GM12891 (cell line): ENCODE measurements around the gene OR2Y1. TPM values are rescaled to one million over a fixed set of nuclear protein-coding genes. Genes with fewer than 3 reads are reported as not detected.
"Not testable (repeated sequence)": the region's sequence is repeated elsewhere in the genome, so short reads cannot be mapped to it uniquely, and the experiment has no call there.

Experiments
- DNase-seq: peaks from one replicate; pipeline ENCODE4 v3.0.0; 2011; ENCODE audit warnings: low spot score; ENCODE audit not compliant: insufficient read length
- FAIRE-seq: peaks from 2 replicates; lab custom pipeline; 2011; peaks lifted over from hg19 to GRCh38; lab: Jason Lieb, UNC
- PAX5 ChIP-seq: IDR thresholded peaks from 2 replicates; pipeline ENCODE4 v1.6.1; 2011; ENCODE audit warnings: low read length, moderate library complexity, mild to moderate bottlenecking; ENCODE audit not compliant: insufficient read depth, severe bottlenecking
- POLR2A ChIP-seq: IDR thresholded peaks from 2 replicates; pipeline ENCODE4 v1.6.1; 2011; ENCODE audit warnings: low read depth, low read length, control low read depth
- POLR2AphosphoS5 ChIP-seq: IDR thresholded peaks from 2 replicates; pipeline ENCODE4 v1.6.1; 2011; ENCODE audit warnings: low read depth, low read length, control low read depth
- POU2F2 ChIP-seq: IDR thresholded peaks from 2 replicates; pipeline ENCODE4 v1.6.1; 2011; ENCODE audit warnings: low read depth, mild to moderate bottlenecking, control low read depth, low read length, moderate library complexity
- SPI1 ChIP-seq: IDR thresholded peaks from 2 replicates; pipeline ENCODE4 v1.6.1; 2011; ENCODE audit warnings: low read depth, low read length, control low read depth
- TAF1 ChIP-seq: IDR thresholded peaks from 2 replicates; pipeline ENCODE4 v1.6.1; 2011; ENCODE audit warnings: low read depth, low read length, control low read depth
- polyA plus RNA-seq: library from polyadenylated mRNA; unstranded; fragments of >200 nt; gene quantifications from one replicate; pipeline ENCODE4 v1.2.1, GENCODE V29; 2012; ENCODE audit warnings: low read depth, missing spikeins, inconsistent platforms; ENCODE audit not compliant: missing spikeins

OR2Y1 gene
- not detected for polyA plus RNA-seq

DNA sequence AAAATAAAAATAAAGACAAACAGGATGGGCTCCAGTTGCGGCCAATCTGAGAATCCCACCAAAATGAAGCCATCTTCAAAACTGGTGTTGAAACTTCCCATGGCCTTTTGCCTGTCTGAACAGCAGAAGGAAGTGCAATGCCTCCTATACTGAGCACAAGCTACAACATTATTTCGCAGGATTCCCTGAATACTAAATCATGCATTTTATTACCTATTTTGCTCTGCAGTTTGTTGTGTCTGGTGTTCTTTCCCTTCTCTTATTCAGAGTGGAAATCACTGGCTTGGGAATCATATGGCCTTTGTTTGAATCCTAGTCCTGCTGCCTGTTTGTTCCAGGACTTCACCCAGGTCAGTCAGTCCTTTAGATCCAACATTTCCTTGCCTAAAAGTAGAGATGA is at the start of gene OR2Y1:
Gene OR2Y1, minus strand, starts transcription at position 101 of the 400 bp plus-strand sequence. Its CDS starts 0 bp downstream, at position 101.
- TF ChIP-seq POU2F2 (no peak), PAX5 (no peak), SPI1 (no peak), TAF1 (no peak), POLR2A (no peak), POLR2AphosphoS5 (no peak)
- FAIRE-seq (no peak), DNase-seq (no peak)

DNA sequence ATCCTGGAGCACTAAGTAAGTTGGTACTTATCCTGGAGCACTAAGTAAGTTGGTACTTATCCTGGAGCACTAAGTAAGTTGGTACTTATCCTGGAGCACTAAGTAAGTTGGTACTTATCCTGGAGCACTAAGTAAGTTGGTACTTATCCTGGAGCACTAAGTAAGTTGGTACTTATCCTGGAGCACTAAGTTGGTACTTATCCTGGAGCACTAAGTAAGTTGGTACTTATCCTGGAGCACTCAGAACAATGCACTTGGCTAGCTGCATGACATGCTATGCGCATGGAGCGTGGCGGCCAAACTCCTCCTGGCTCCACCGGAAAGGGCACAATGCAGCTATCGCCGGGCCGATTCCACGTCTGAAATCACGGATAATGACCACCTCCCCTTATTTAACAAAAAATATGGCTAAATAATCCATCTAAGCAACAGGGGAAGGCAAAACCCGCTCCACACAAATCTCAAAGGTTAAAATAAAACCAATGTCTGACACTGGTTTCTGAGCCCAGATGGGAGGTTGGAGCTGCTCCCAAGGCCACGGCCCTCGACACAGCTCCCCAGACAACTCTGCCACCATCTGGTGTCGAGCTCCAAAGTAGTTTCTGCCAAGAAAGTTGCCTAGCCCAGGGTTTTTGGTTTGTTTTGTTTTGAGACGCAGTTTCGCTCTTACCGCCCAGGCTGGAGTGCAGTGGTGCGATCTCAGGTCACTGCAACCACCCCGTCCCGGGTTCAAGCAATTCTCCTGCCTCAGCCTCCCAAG is 49.0 kb upstream of the OR2Y1 start:
- DNase-seq, result not testable (repeated sequence)

DNA sequence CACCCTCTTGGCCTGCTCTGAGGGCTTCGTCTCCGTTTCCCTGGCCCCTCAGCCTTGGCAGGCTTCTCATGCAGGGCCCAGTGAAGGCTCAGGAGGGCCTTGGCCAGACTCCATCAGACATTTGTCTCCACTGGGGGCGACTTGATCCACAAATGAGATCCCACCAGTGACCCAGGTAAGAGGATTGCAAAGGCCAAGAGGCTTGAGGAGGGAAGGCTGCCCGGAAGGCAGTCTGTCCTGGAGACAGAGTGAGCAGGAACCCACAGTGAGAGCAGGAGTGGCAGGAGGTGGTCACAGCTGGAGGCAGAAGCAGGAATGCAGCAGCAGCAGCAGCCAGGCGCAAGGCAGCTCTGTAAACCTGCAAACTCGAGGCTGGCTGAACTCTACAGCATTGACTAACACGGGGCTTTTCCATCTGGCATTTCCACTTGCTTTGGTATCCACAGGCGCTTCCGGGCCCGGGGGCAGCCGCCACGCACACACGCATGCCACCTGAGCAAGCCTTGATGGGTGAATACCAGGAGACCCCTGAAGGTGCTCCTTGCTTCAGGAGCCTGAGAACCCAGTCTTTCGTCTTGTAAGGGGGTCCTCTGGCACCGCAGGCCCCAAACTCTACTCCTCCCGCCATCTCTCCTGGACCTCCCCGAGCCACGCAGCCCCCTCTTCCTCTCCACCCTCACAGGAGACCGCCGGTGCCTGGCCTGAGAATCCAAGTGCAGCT is 48.0 kb upstream of the OR2Y1 start:
- TF ChIP-seq POLR2A (no peak), POLR2AphosphoS5 (no peak)
- DNase-seq (no peak), FAIRE-seq (no peak)

More for the DNA sequence above, 49.0 kb upstream of the OR2Y1 start:
- not testable (repeated sequence) for FAIRE-seq

DNA sequence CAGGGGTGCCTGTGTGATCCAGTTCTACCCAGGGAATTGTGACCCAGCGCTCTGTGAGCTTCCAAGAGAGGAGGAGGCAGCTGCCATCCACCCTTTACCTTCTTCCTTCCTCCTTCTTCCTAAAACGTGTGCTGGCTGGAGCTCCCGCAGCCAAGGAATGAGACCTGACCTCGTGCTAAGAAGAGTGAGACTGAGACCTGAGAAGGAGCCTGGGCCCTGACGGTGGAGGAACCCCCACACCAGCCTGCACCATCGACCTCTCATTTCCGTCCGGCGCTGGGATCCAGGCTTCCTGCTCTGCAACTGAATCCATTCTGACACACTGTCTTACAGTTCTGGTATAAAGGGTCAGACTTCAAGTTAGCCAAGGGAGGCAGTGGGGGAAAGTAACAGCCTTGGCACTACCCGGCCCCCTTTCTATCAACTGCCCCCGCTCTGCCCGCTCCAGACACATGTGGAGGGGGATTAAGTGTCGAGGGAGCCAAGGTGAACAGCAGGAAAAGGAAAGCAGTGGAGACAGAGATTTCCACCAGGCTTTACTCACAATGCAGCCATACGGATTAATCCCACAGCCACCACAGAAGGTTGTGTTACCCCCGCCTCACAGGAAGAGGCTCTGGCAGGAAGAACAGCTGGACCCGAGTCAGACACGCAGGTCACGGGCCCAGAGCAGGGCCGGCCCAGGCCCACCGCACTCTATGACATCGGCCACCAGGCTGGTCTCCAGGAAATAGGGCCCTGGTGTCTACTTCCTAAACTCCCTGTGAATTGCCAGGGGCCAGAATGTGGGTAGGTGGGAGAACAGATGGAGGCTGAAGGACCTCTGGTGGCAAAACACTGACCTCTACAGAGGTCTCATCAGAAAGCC is 46.9 kb upstream of the OR2Y1 start:
- FAIRE-seq, result no peak
- DNase-seq, result no peak

GRCh38 chr5:180785794-180786221 is 46.0 kb upstream of the OR2Y1 start:
- DNase-seq (no peak), FAIRE-seq (no peak)
- no peak for TF ChIP-seq TAF1
- no peak for TF ChIP-seq POU2F2
- no peak for TF ChIP-seq PAX5
- TF ChIP-seq POLR2AphosphoS5, result no peak
- TF ChIP-seq SPI1, result no peak
- TF ChIP-seq POLR2A, result no peak

More for the DNA sequence above, 46.9 kb upstream of the OR2Y1 start:
- TF ChIP-seq POU2F2 (no peak), SPI1 (no peak), POLR2AphosphoS5 (no peak), PAX5 (no peak), POLR2A (no peak), TAF1 (no peak)

GRCh38 chr5:180785121-180785781 is 45.4 kb upstream of the OR2Y1 start:
- TF ChIP-seq POU2F2 (no peak), PAX5 (no peak), TAF1 (no peak), POLR2AphosphoS5 (no peak)
- FAIRE-seq, result no peak
- DNase-seq, result no peak

DNA sequence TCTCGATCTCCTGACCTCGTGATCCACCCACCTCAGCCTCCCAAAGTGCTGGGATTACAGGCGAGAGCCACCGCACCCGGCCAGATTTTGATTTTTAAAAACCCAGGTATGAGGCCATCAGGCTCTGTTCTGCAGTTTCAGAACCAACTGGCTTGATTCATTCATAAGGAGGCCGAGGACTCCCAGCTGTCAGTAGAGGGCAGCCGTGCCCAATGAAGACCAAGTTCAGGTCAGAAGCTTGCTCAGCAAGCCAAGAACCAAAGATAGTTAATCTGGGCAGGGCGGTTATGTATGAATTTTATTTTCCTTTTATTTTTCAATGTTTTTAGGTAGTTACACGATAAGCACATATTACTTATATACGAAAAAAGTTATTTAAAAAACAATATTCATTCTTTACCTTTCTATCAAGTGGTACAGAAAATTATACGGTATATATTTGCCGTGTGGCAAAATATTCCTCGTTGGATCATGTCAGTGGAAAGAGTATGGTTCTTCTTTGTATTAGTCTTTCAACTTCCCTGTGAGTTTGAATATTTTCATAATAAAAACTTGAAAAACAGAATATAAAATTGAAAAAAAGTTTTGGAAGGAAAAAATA is 44.7 kb upstream of the OR2Y1 start:
- DNase-seq, result peak; percentile 58
- no peak for TF ChIP-seq POLR2AphosphoS5
- no peak for TF ChIP-seq PAX5
- TF ChIP-seq SPI1, result no peak
- TF ChIP-seq POLR2A, result no peak
- TF ChIP-seq POU2F2, result no peak
- TF ChIP-seq TAF1, result no peak
- peak; percentile 71 for FAIRE-seq

DNA sequence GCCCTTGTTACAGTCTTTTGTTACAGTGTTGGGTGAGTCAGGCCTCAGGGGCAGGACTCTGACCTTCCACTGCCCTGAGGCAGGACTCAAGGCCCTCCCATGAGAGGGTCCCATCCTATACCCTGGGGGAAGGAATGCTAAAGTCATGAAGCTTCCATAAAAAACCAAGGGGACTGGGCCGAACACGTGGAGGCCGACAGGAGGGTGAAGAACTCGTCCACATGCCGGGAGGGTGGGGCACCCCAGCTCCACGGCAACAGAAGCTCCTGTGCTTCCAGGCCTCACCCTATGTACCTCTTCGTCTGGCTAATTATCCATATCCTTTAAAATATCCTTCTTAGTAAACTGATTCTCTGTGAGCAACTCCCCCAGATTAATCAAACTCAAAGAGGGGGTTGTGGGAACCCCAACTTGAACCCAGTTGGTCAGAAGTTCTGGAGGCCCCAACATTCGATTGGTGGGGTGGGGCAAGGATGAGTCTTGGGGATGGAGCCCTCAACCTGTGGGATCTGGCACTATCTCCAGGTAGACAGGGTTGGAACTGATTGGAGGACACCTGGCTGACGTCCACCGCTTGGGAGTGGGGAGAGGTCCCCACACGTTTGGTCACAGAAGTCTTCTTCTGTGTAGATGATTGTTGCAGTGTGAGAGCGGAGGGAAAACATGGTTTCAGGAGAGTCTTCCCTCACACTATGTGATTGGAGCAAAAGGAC is 43.6 kb upstream of the OR2Y1 start:
- TF ChIP-seq POU2F2, result no peak
- TF ChIP-seq SPI1, result no peak
- no peak for TF ChIP-seq PAX5
- no peak for TF ChIP-seq TAF1
- TF ChIP-seq POLR2AphosphoS5, result no peak
- no peak for TF ChIP-seq POLR2A
- no peak for FAIRE-seq
- DNase-seq, result no peak

DNA sequence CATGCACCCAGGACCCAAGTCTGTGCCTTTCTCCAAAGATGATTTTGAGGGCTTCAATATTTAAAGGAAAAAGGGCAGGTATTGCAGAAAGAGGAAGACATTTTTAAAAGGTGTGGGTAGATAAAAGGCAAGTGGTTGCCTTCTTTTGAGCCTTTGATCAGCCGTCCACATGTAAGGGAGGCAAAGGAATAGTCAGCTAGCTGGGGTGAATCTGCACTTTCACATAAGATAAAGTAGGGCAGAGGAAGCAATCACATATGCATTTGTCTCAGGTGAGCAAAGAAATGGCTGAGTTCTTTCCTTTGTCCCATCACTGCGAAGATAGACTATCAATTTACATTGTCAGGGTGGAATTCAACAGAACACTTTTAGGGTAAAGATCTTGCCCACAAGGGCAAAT is 42.9 kb upstream of the OR2Y1 start:
- DNase-seq (no peak), FAIRE-seq (no peak)
- TF ChIP-seq PAX5 (no peak), SPI1 (no peak), POLR2A (no peak), POU2F2 (no peak), POLR2AphosphoS5 (no peak), TAF1 (no peak)

DNA sequence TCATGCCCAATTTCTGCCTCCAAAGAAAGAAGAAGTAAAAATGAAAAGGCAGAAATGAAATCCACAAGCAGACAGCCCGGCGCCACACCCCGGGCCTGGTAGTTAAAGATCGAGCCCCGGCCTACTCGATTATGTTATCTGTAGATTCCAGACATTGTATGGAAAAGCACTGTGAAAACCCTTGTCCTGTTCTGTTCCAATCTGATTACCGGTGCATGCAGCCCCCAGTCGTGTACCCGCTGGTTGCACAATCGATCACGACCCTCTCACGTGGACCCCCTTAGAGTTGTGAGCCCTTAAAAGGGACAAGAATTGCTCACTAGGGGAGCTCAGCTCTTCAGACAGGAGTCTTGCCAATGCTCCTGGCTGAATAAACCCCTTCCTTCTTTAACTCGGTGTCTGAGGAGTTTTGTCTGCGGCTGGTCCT is 42.1 kb upstream of the OR2Y1 start:
- FAIRE-seq, DNase-seq: not testable (repeated sequence)
